IMR-90 (cell line): ENCODE results near the gene LYVE1. TPM values are rescaled to one million over a fixed set of nuclear protein-coding genes. Genes with fewer than 3 reads are reported as not detected.

Experiments
- ATAC-seq: fragments of 200-7000 bp; cut with Tn5 transposase; 2 replicates; pipeline ENCODE4 v1.9.1; 2020; ENCODE audit warnings: low read depth, mild to moderate bottlenecking, moderate library complexity
- BruUV-seq: library from RNA; stranded (reverse); fragments of 400-500 nt; replicated peaks from 2 replicates; lab custom pipeline; 2021; lab: Mats Ljungman, UMichigan
- CTCF ChIA-PET: fragments of 300-600 bp; formaldehyde crosslinking; extraction: SDS; loops from one replicate; lab custom pipeline; 2021; ENCODE audit warnings: antibody characterized with exemption; lab: Yijun Ruan, JAX
- POLR2A ChIA-PET: fragments of 300-600 bp; sonication (Branson Sonifier 250); formaldehyde crosslinking; loops from one replicate; lab custom pipeline; 2022; ENCODE audit warnings: antibody characterized with exemption; ENCODE audit not compliant: unreplicated experiment; lab: Charles Lee
- DNase-seq: peaks from one replicate; pipeline ENCODE4 v3.0.0; 2013
- H2AFZ ChIP-seq: replicated peaks from 2 replicates; pipeline ENCODE3; 2013; ENCODE audit warnings: low read length, mild to moderate bottlenecking; ENCODE audit not compliant: poor library complexity
- H2AK5ac ChIP-seq: 2 replicates; pipeline ENCODE4 v1.6.1; 2013; ENCODE audit warnings: low read depth, low read length, inconsistent platforms
- H2AK9ac ChIP-seq: replicated peaks from 2 replicates; pipeline ENCODE3; 2013; ENCODE audit warnings: mild to moderate bottlenecking, low read depth, low read length, moderate library complexity; ENCODE audit not compliant: poor library complexity
- H2BK120ac ChIP-seq: 2 replicates; pipeline ENCODE4 v1.6.1; 2013; ENCODE audit warnings: low read depth, low read length, inconsistent platforms
- H2BK15ac ChIP-seq: 3 replicates; pipeline ENCODE4 v1.6.1; 2013; ENCODE audit warnings: low read depth, low read length, inconsistent platforms
- H2BK20ac ChIP-seq: 2 replicates; pipeline ENCODE4 v1.6.1; 2013; ENCODE audit warnings: low read depth, mild to moderate bottlenecking, inconsistent platforms, low read length, moderate library complexity
- H2BK5ac ChIP-seq: 2 replicates; pipeline ENCODE4 v1.6.1; 2013; ENCODE audit warnings: mild to moderate bottlenecking, low read depth, low read length, inconsistent platforms; ENCODE audit not compliant: poor library complexity, severe bottlenecking
- H3K14ac ChIP-seq: replicated peaks from 2 replicates; pipeline ENCODE4 v1.6.1; 2013; ENCODE audit warnings: low read depth, low read length, inconsistent platforms
- H3K18ac ChIP-seq: 2 replicates; pipeline ENCODE4 v1.6.1; 2013; ENCODE audit warnings: low read depth, low read length, control low read depth
- H3K23ac ChIP-seq: 2 replicates; pipeline ENCODE4 v1.6.1; 2013; ENCODE audit warnings: low read depth, low read length, inconsistent platforms
- H3K27ac ChIP-seq: 2 replicates; pipeline ENCODE4 v1.5.1; 2013; ENCODE audit warnings: mild to moderate bottlenecking, control low read depth, low read length; ENCODE audit not compliant: insufficient read depth
- H3K27me3 ChIP-seq: 2 replicates; pipeline ENCODE4 v1.6.1; 2013; ENCODE audit warnings: low read length; ENCODE audit not compliant: control insufficient read depth, insufficient read depth
- H3K36me3 ChIP-seq: 2 replicates; pipeline ENCODE4 v1.6.1; 2013; ENCODE audit warnings: low read length, mixed read lengths; ENCODE audit not compliant: control insufficient read depth, insufficient read depth
- H3K4ac ChIP-seq: 2 replicates; pipeline ENCODE4 v1.6.1; 2013; ENCODE audit warnings: low read depth, low read length, inconsistent platforms
- H3K4me1 ChIP-seq: 2 replicates; pipeline ENCODE4 v1.6.1; 2013; ENCODE audit warnings: low read length, mixed read lengths; ENCODE audit not compliant: control insufficient read depth, insufficient read depth
- H3K4me2 ChIP-seq: 2 replicates; pipeline ENCODE4 v1.6.1; 2013; ENCODE audit warnings: low read depth, mild to moderate bottlenecking, control low read depth, low read length, moderate library complexity
- H3K4me3 ChIP-seq: 2 replicates; pipeline ENCODE4 v1.5.1; 2013; ENCODE audit warnings: low read depth, mild to moderate bottlenecking, control low read depth, low read length, moderate library complexity; ENCODE audit not compliant: insufficient read depth
- H3K56ac ChIP-seq: 2 replicates; pipeline ENCODE4 v1.6.1; 2013; ENCODE audit warnings: low read length, inconsistent platforms; ENCODE audit not compliant: insufficient read depth; ENCODE audit errors: extremely low read depth
- H3K79me1 ChIP-seq, 2 experiments: 2 replicates each; pipeline ENCODE4 v1.6.1; 2013; ENCODE audit warnings: low read length in 2 of 2, inconsistent platforms in 1 of 2, low read depth in 1 of 2
- H3K9ac ChIP-seq: 2 replicates; pipeline ENCODE4 v1.6.1; 2013; ENCODE audit warnings: low read depth, low read length, control low read depth
- H3K9me1 ChIP-seq: 2 replicates; pipeline ENCODE4 v1.6.1; 2013; ENCODE audit warnings: low read length, inconsistent platforms; ENCODE audit not compliant: insufficient read depth
- H3K9me3 ChIP-seq: 2 replicates; pipeline ENCODE4 v1.6.1; 2013; ENCODE audit warnings: low read length; ENCODE audit not compliant: control insufficient read depth, insufficient read depth
- H4K20me1 ChIP-seq: 2 replicates; pipeline ENCODE4 v1.6.1; 2013; ENCODE audit warnings: low read length, inconsistent platforms; ENCODE audit not compliant: insufficient read depth
- H4K5ac ChIP-seq: 2 replicates; pipeline ENCODE4 v1.6.1; 2013; ENCODE audit warnings: mild to moderate bottlenecking, low read depth, low read length, control low read depth
- H4K8ac ChIP-seq, 2 experiments: 2 replicates each; pipeline ENCODE4 v1.6.1; 2013; ENCODE audit warnings: low read depth in 2 of 2, low read length in 2 of 2, control low read depth in 1 of 2, inconsistent platforms in 1 of 2
- H4K91ac ChIP-seq: 2 replicates; pipeline ENCODE4 v1.6.1; 2013; ENCODE audit warnings: low read depth, low read length, inconsistent platforms; ENCODE audit not compliant: insufficient read depth
- MAFK ChIP-seq: IDR thresholded peaks from 2 replicates; pipeline ENCODE4 v1.6.1; 2012; ENCODE audit warnings: low read depth, low read length, improper control_type of control experiment
- MXI1 ChIP-seq: IDR thresholded peaks from 2 replicates; pipeline ENCODE4 v1.6.1; 2012; ENCODE audit warnings: low read depth, mild to moderate bottlenecking, low read length, moderate library complexity, borderline replicate concordance
- WGBS, 2 experiments: methylation state at CpG; one replicate each; pipeline versions ENCODE4 v1.1.5 to v1.1.7; 2013; ENCODE audit warnings: missing lambda C conversion rate in 2 of 2; ENCODE audit not compliant: insufficient read length in 1 of 2; ENCODE audit errors: extremely low coverage in 2 of 2; 5-methylcytosine and 5-hydroxymethylcytosine counted together
- dilution Hi-C: fragments of 300-500 bp; cut with HindIII; formaldehyde crosslinking; loops from one replicate; pipeline ENCODE4 v1.14.3; 2018; ENCODE audit warnings: low sequenced_read_pairs; ENCODE audit not compliant: unreplicated experiment
- in situ Hi-C: fragments of 300-500 bp; cut with MboI; formaldehyde crosslinking; loops from 3 replicates; pipeline ENCODE4 v1.14.3; 2019; ENCODE audit warnings: low sequenced_read_pairs, inconsistent platforms, mixed read lengths
- intact Hi-C: fragments of 100-400 bp; cut with micrococcal nuclease; formaldehyde crosslinking; loops from 2 replicates; pipeline ENCODE4 v1.10.0; 2022
- polyA plus RNA-seq, 3 experiments: library from polyadenylated mRNA; depleted of rRNA; stranded (reverse); fragments of >200 nt; gene quantifications; 2 replicates each; pipeline ENCODE4 v1.2.3, GENCODE V29; 2012; ENCODE audit warnings: low replicate concordance in 1 of 3
- total RNA-seq: library from RNA; depleted of rRNA; stranded (reverse); fragments of >200 nt; gene quantifications from 2 replicates; pipeline ENCODE4 v1.2.3, GENCODE V29; 2012
- TF ChIP-seq, protein P1 (sequence below): conservative IDR thresholded peaks from 2 replicates; pipeline ENCODE4 v1.5.1; 2012; ENCODE audit warnings: mild to moderate bottlenecking, low read depth, low read length, improper control_type of control experiment

The LYVE1 gene
- total and polyA plus RNA-seq, 2 of the 4 experiments (the other 2 are of a cell fraction) = not detected

DNA sequence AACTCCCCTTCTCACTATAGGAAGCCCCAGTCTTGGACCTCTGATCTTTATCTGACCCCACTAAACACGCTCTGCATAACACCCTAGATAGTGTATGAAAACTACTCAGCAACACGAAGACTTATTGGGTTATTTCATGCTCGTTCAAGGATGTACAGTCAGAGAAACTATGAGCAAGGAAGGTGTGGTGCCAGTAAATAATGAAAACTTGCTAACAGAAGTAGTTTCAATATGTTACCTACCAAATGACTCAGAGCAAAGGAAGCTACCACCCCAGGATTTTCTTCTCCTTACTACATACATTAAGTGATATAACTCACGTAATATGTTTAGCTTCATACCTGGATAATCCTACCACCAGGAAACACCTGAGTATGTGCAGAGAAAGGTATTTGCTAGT is 25.9 kb upstream of the LYVE1 start:
- no peaks in the 10 kb centered on the region for H3K9me3 ChIP-seq
- no peak overlapping the region for H3K4me3 ChIP-seq
- dilution Hi-C loops = no loop called here
- peaks cover 0 to 42% of the 10 kb centered on the region in 2 experiments; a peak in 3 of 4 replicates for H3K79me1 ChIP-seq
- H3K9ac ChIP-seq = no peak overlapping the region
- H2BK5ac ChIP-seq = no peak overlapping the region
- no TSS peak for BruUV-seq
- peaks cover 34% of the 10 kb centered on the region for H3K9me1 ChIP-seq
- DNase-seq (no peak), ATAC-seq (no peak)
- ChIA-PET POLR2A (no interaction called here), CTCF (interaction anchor here (1.4 kb wide), 1 partner anchor 9 kb away, joined by 5 read pairs; no protein-coding TSS in a partner anchor)
- H4K91ac ChIP-seq = peak overlapping the region; percentile 92; the same call in 1 of the 2 replicates
- no peak overlapping the region for H3K23ac ChIP-seq
- peak overlapping the region; percentile 92 for H2AK5ac ChIP-seq
- TF ChIP-seq MAFK (no peak), MXI1 (no peak)
- TF ChIP-seq, protein P1, sequence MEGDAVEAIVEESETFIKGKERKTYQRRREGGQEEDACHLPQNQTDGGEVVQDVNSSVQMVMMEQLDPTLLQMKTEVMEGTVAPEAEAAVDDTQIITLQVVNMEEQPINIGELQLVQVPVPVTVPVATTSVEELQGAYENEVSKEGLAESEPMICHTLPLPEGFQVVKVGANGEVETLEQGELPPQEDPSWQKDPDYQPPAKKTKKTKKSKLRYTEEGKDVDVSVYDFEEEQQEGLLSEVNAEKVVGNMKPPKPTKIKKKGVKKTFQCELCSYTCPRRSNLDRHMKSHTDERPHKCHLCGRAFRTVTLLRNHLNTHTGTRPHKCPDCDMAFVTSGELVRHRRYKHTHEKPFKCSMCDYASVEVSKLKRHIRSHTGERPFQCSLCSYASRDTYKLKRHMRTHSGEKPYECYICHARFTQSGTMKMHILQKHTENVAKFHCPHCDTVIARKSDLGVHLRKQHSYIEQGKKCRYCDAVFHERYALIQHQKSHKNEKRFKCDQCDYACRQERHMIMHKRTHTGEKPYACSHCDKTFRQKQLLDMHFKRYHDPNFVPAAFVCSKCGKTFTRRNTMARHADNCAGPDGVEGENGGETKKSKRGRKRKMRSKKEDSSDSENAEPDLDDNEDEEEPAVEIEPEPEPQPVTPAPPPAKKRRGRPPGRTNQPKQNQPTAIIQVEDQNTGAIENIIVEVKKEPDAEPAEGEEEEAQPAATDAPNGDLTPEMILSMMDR = no peak
- H2BK120ac ChIP-seq = peak overlapping the region; percentile 99
- peaks cover 29% of the 10 kb centered on the region for H3K4me1 ChIP-seq
- peaks cover 22% of the 10 kb centered on the region for H3K36me3 ChIP-seq
- no peaks in the 10 kb centered on the region for H3K27me3 ChIP-seq
- WGBS, 2 experiments = no CpG with 5 or more reads among the region's 4 CpGs
- in situ Hi-C loops = no loop called here
- H3K56ac ChIP-seq = no peak overlapping the region
- peak overlapping the region in 1 of 2 experiments; percentile 94; a peak in 1 of 4 replicates for H4K8ac ChIP-seq
- no peaks in the 10 kb centered on the region for H4K20me1 ChIP-seq
- peak overlapping the region; percentile 57 for H3K18ac ChIP-seq
- no peak overlapping the region; the same call in 1 of the 2 replicates for H3K14ac ChIP-seq
- H3K4ac ChIP-seq = peak overlapping the region; percentile 52; the same call in 1 of the 2 replicates
- H2AK9ac ChIP-seq = no peak overlapping the region
- H3K4me2 ChIP-seq = no peak overlapping the region
- peak overlapping the region; percentile 99; the same call in 1 of the 2 replicates for H2BK20ac ChIP-seq
- H3K27ac ChIP-seq = peak overlapping the region; percentile 43; the same call in 1 of the 2 replicates
- H2BK15ac ChIP-seq = peak overlapping the region; percentile 99; the same call in 2 of the 3 replicates
- no peak overlapping the region for H2AFZ ChIP-seq
- H4K5ac ChIP-seq = peak overlapping the region; percentile 43
- intact Hi-C loops = no loop called here
